GM19193 (cell line): ENCODE measurements around the gene MBD2.

Source experiments
- POLR2A ChIP-seq: IDR thresholded peaks from 4 replicates; pipeline ENCODE4 v1.6.1; 2011; ENCODE audit not compliant: insufficient read depth, insufficient read length; ENCODE audit errors: extremely low read depth

MBD2 gene

GRCh38 chr18:54241483-54241882 is 17.0 kb upstream of the MBD2 start:
- no peak for TF ChIP-seq POLR2A

DNA sequence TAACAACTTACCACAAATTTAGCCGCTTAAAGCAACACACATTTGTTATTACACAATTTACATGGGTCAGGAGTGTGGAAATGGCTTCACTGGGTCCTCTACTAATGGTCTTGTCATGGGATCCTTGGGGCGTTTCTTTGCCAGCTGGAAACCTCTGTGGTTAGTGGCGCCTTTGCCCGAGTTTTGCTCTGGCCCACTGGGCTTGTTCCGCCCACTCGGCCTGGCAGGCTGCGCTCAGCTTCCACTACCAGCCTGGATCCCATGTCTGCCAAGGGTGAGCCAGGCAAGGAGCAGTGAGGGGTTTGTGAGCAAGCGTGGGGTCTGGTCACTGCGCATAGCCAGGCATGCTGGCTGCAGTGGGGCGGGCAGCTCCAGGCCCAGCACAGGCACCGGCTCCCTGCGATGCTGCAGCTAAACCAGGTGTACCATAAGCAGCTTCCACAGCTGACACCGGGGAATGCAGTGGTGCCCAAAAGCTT is 16.2 kb upstream of the MBD2 start:
- TF ChIP-seq POLR2A: no peak

- TF ChIP-seq POLR2A: no peak
These were observed 15.1 kb upstream of the MBD2 start for GRCh38 chr18:54239601-54240000.

GRCh38 chr18:54239091-54239490 is 14.6 kb upstream of the MBD2 start:
- TF ChIP-seq POLR2A: no peak

DNA sequence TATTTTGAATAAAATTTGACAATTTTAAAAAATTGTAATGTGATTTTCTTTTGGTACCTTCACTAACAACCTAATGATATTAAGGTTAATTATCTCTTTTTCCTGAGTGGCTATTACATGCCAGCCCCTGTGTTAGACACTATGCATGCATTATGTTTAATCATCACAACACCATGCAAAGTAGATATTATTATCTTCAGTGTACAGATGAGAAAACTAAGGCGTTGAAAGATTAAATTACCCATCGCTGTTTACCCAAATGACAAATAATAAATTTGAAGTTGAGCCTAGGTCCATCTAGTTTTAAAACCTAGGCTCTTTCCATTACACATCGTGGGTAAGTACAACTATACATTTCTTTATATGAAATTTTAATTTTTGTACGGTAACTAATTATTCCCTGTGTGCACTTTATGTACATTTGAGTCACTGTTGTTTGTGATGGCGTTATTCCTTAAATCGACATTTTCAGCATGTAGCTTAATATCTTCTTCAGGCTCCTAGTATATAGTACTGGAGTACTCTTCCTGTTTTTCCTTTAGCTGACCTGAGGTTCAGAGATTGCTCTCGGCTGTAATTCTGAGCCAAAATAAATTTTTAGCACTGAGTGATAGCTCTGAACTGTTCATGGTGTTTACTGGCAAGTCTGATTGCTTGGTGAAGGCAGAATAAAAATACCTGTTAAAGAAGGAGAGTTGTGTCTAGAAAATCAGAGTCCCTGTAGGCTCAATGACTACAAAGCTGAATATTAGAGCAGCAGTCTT is 13.9 kb upstream of the MBD2 start:
- TF ChIP-seq POLR2A: no peak

DNA sequence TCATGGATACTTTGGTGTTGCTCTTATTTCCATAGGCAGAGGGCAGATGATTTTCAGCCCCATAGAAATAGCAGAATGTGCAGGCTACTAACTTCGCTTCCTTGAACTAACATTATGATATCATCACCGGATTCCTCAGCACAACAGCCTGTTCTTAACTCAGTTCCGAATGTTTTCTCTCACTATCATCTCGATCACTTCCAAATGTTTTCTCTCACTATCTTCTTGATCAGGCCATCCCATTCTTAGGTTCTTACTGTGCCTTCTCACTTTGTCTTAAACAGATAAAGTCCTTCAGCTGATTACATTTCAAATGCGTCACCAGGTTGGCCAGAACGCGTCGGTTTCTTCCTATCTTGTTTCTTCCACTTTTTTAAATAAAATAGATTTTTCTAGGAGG is 11.4 kb upstream of the MBD2 start:
- no peak for TF ChIP-seq POLR2A

GRCh38 chr18:54233747-54234146 is 9.3 kb upstream of the MBD2 start:
- no peak for TF ChIP-seq POLR2A

DNA sequence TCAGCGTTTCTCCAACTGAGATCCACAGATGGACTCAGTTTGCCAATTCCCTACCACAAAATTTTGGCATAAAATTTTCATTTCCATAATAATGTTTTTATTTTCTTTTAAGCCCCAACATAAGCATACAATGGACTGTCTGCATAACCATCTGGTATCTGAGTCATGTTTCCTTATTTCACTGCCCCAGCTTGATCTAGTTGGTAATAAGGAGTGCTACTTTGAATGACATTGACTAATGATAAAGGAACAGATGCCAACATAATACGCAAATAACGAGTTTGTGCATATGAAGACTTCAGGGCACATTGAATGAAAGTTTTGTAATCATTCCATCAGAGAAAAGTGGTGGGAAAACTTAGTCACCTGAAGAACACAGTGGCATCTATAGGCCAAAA is 8.8 kb upstream of the MBD2 start:
- TF ChIP-seq POLR2A: no peak

GRCh38 chr18:54232485-54233227 is 8.2 kb upstream of the MBD2 start:
- no peak for TF ChIP-seq POLR2A

DNA sequence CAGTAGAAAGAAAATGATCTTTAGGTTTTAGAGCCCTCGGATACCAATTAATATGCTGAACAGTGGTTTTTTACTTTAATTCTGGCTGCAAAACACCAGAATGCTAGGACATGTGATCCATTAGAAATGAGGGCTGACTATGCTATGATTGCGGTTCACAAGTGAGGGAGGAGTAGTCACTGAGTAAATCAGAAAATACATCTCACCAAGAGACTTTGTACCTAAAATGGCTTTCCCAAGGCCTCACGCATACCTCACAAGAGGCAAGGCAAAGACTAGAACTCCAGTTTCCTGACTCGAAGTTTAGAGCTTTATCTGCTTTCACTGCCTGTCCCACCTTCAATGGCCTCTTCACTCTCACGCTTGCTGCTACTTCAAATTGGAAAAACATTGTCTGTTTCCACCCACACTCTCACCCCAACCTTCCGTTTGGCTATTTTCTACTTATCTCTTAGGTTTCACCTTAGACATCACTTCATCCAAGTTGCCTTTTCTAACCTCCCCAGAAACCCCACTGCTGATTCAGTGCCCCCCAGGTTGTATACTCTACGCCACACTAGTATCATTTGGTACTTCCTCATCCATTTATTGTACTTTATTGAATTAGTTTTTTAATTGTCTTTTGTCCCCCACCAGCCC is 5.1 kb upstream of the MBD2 start:
- no peak for TF ChIP-seq POLR2A

DNA sequence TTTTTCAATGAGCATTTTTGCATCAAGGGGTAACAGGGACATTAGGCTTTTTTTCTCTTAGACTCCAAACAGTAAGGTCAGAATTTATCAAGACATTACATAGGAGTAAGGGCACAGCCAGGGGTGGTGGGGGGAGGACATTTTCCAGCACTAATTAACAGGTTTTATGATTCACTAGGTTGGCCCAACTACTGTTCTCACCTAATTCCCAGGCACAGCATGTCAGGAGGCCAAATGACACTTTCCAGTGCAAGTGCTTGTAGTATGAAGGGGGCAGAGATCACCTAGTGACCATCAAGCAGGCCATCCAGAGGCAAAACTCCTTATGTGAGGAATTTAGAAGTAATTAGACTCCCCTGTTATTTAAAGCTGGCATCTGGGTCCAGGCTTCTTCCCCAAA is 3.9 kb upstream of the MBD2 start:
- no peak for TF ChIP-seq POLR2A

- no peak for TF ChIP-seq POLR2A
These were observed 764 bp downstream of the MBD2 start for GRCh38 chr18:54223568-54224241.

- no peak for TF ChIP-seq POLR2A
These were observed 1.4 kb downstream of the MBD2 start for GRCh38 chr18:54222922-54223567.

- TF ChIP-seq POLR2A: no peak
These were observed 4.1 kb downstream of the MBD2 start for GRCh38 chr18:54220406-54220805.

- TF ChIP-seq POLR2A: no peak
These were observed 6.2 kb downstream of the MBD2 start for GRCh38 chr18:54218299-54218698.
